ENCODE measurements around the gene KHDC4.

DNA sequence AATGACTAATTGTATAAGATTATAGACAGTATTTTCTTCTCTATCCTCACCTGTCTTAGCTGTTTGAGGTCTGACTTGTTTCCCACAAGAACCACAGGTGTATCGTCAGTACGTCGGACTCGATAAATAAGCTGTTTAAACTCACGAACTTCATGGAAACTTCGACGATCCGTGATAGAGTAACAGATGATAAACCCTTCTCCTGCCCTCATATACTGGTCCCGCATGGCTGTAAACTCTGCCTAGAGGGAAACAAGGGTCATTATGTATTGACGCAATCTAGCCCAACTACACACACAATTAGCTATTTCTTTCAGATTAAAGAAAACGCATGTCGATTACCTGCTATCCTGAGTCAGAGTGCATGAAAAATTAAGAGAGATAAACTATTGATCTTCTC, 30.0 kb downstream of the KHDC4 start:
- TF ChIP-seq, protein P1, sequence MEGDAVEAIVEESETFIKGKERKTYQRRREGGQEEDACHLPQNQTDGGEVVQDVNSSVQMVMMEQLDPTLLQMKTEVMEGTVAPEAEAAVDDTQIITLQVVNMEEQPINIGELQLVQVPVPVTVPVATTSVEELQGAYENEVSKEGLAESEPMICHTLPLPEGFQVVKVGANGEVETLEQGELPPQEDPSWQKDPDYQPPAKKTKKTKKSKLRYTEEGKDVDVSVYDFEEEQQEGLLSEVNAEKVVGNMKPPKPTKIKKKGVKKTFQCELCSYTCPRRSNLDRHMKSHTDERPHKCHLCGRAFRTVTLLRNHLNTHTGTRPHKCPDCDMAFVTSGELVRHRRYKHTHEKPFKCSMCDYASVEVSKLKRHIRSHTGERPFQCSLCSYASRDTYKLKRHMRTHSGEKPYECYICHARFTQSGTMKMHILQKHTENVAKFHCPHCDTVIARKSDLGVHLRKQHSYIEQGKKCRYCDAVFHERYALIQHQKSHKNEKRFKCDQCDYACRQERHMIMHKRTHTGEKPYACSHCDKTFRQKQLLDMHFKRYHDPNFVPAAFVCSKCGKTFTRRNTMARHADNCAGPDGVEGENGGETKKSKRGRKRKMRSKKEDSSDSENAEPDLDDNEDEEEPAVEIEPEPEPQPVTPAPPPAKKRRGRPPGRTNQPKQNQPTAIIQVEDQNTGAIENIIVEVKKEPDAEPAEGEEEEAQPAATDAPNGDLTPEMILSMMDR (conservative IDR thresholded peaks at IDR 0.05; ENCODE audit: low read length): no peak
- TF ChIP-seq EZH2phosphoT487 (IDR thresholded peaks at IDR 0.05; ENCODE audit: borderline replicate concordance): no peak
